Measurements from ENCODE around the gene IGFL3. TPM values are rescaled to one million over a fixed set of nuclear protein-coding genes. Genes with fewer than 3 reads are reported as not detected.

IGFL3 gene
- polyA plus RNA-seq, 1 donor (not counting 4 experiments of a cell fraction or from before 2014, with no cell fraction given): 344 TPM

- Histone ChIP-seq H3K27ac (ENCODE audit: control insufficient read depth, insufficient read depth, low read length) (no peak overlapping the region), H3K4me1 (ENCODE audit: control insufficient read depth, extremely low read depth, insufficient read depth, low read length) (peaks cover 8% of the 10 kb centered on the region), H4K20me1 (ENCODE audit: control insufficient read depth, extremely low read depth, insufficient read depth, low read length) (no peaks in the 10 kb centered on the region), H2AFZ (ENCODE audit: control insufficient read depth, low read length) (no peak overlapping the region), H3K9me1 (ENCODE audit: control insufficient read depth, extremely low read depth, insufficient read depth, low read length) (no peaks in the 10 kb centered on the region), H3K9me3 (ENCODE audit: control insufficient read depth, low read depth, low read length) (no peaks in the 10 kb centered on the region), H3K4me3 (ENCODE audit: control insufficient read depth in 2 of 3, extremely low read depth in 1 of 3, insufficient read depth in 2 of 3, low read depth in 1 of 3, low read length in 3 of 3) (no peak overlapping the region), H3K79me2 (ENCODE audit: control insufficient read depth, insufficient read depth, low read length) (no peaks in the 10 kb centered on the region), H3K27me3 (ENCODE audit: control insufficient read depth, extremely low read depth, insufficient read depth, low read length) (no peaks in the 10 kb centered on the region), H3K36me3 (ENCODE audit: control insufficient read depth in 2 of 2, extremely low read depth in 1 of 2, insufficient read depth in 2 of 2, low read length in 2 of 2) (no peaks in the 10 kb centered on the region), H3K9ac (ENCODE audit: control insufficient read depth, extremely low read depth, insufficient read depth, low read length) (no peak overlapping the region), H3K4me2 (ENCODE audit: control insufficient read depth, extremely low read depth, insufficient read depth, low read depth, low read length) (no peak overlapping the region)
- no peak for TF ChIP-seq CTCF (optimal IDR thresholded peaks at IDR 0.05 in 1 of 3, IDR thresholded peaks at IDR 0.05 in 1 of 3, conservative IDR thresholded peaks at IDR 0.05 in 1 of 3; ENCODE audit: extremely low read depth in 1 of 3, insufficient read depth in 2 of 3, low read length in 3 of 3)
- no peak for TF ChIP-seq EZH2 (IDR thresholded peaks at IDR 0.05; ENCODE audit: low read length)
- no peak for FAIRE-seq
- dilution Hi-C loops (cut with MboI; ENCODE audit: extremely low pct_ligation_motif_present, low sequenced_read_pairs): no loop called here
- no peak for DNase-seq (ENCODE audit: low read depth, low spot score)
Measured at GRCh38 chr19:46150606-46151005, 26.1 kb upstream of the IGFL3 start.

DNA sequence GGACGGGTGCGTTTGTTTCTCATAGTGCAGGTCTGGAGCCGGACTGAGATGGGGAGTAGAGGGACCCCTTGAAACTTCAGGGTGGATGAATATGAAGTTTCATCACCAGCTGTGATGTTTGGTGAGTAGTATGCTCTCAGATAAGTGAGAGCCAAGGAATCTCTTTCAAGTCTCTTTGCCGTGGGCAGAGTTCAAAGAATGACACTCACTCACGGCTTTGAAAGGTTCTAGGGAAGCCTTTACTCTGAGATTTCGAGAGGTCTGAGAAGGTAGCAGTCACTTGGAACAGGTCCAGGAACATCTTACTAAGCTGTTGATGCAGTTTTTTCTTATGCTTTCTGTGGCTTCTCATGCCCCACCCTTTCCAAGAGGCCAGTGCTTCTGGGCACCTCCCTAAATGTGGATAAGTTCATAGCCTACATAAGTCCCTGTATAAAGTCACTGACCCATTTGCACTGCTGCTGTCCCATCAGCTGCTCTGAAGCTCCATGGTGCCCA lies 23.4 kb upstream of the IGFL3 start, which contains the start of gene IGFL2:
Gene IGFL2, plus strand, starts transcription at position 448 of the 498 bp plus-strand sequence. Its CDS starts 41 bp downstream, at position 489.
- H4K20me1 ChIP-seq (ENCODE audit: control insufficient read depth, extremely low read depth, insufficient read depth, low read length): no peaks in the 10 kb centered on the region
- peaks cover 8% of the 10 kb centered on the region for H3K4me1 ChIP-seq (ENCODE audit: control insufficient read depth, extremely low read depth, insufficient read depth, low read length)
- no peak within 1 kb of the TSS for H3K9ac ChIP-seq (ENCODE audit: control insufficient read depth, extremely low read depth, insufficient read depth, low read length)
- TF ChIP-seq CTCF (optimal IDR thresholded peaks at IDR 0.05 in 1 of 3, IDR thresholded peaks at IDR 0.05 in 1 of 3, conservative IDR thresholded peaks at IDR 0.05 in 1 of 3; ENCODE audit: extremely low read depth in 1 of 3, insufficient read depth in 2 of 3, low read length in 3 of 3) (no peak), EZH2 (IDR thresholded peaks at IDR 0.05; ENCODE audit: low read length) (no peak)
- no peaks in the 10 kb centered on the region for H3K79me2 ChIP-seq (ENCODE audit: control insufficient read depth, insufficient read depth, low read length)
- H3K4me3 ChIP-seq (ENCODE audit: control insufficient read depth in 2 of 3, extremely low read depth in 1 of 3, insufficient read depth in 2 of 3, low read depth in 1 of 3, low read length in 3 of 3): no peak within 1 kb of the TSS
- H3K4me2 ChIP-seq (ENCODE audit: control insufficient read depth, extremely low read depth, insufficient read depth, low read depth, low read length): no peak within 1 kb of the TSS
- H3K27ac ChIP-seq (ENCODE audit: control insufficient read depth, insufficient read depth, low read length): no peak within 1 kb of the TSS
- no peaks in the 10 kb centered on the region for H3K36me3 ChIP-seq (ENCODE audit: control insufficient read depth in 2 of 2, extremely low read depth in 1 of 2, insufficient read depth in 2 of 2, low read length in 2 of 2)
- no peaks in the 10 kb centered on the region for H3K9me1 ChIP-seq (ENCODE audit: control insufficient read depth, extremely low read depth, insufficient read depth, low read length)
- H2AFZ ChIP-seq (ENCODE audit: control insufficient read depth, low read length): no peak within 1 kb of the TSS
- peak; percentile 35 for DNase-seq (ENCODE audit: low read depth, low spot score)
- FAIRE-seq: peak; percentile 20
- no peaks in the 10 kb centered on the region for H3K27me3 ChIP-seq (ENCODE audit: control insufficient read depth, extremely low read depth, insufficient read depth, low read length)
- no peaks in the 10 kb centered on the region for H3K9me3 ChIP-seq (ENCODE audit: control insufficient read depth, low read depth, low read length)
- dilution Hi-C loops (cut with MboI; ENCODE audit: extremely low pct_ligation_motif_present, low sequenced_read_pairs): no loop called here

All from keratinocyte (primary cell).